K562 (cell line): ENCODE results near the gene PHF10. TPM values are rescaled to one million over a fixed set of nuclear protein-coding genes. Genes with fewer than 3 reads are reported as not detected.

Source experiments
- ARID4B ChIP-seq: sonication (generic); formaldehyde crosslinking; IDR thresholded peaks from 2 replicates; pipeline ENCODE4 v1.8.0; 2022; ENCODE audit warnings: mild to moderate bottlenecking, missing genetic modification reagents
- ELF1 ChIP-seq: fragments of 200-800 bp; sonication (Bioruptor generic); IDR thresholded peaks from 2 replicates; pipeline ENCODE4 v1.6.1; 2016; ENCODE audit warnings: missing genetic modification characterization, missing compliant biosample characterization
- PHB2 ChIP-seq: fragments of 450-650 bp; IDR thresholded peaks from 2 replicates; pipeline ENCODE4 v1.6.1; 2017; ENCODE audit warnings: low read depth
- POLR2G ChIP-seq: fragments of 200-400 bp; formaldehyde crosslinking; IDR thresholded peaks from 2 replicates; pipeline ENCODE4 v1.6.1; 2017; ENCODE audit warnings: low read depth, mild to moderate bottlenecking, antibody characterized with exemption, low read length, moderate library complexity
- SMARCE1 ChIP-seq: fragments of 450-650 bp; IDR thresholded peaks from 2 replicates; pipeline ENCODE4 v1.7.1; 2016; ENCODE audit warnings: mild to moderate bottlenecking
- SNAPC5 ChIP-seq: fragments of 250-450 bp; sonication (Bioruptor Pico); IDR thresholded peaks from 2 replicates; pipeline ENCODE4 v1.8.0; 2021; ENCODE audit warnings: moderate library complexity, mild to moderate bottlenecking, inconsistent platforms
- TAF7 ChIP-seq: fragments of 450-650 bp; IDR thresholded peaks from 2 replicates; pipeline ENCODE4 v1.6.1; 2016; ENCODE audit warnings: missing genetic modification characterization, missing compliant biosample characterization
- ZNF263 ChIP-seq: sonication (generic); formaldehyde crosslinking; IDR thresholded peaks from 2 replicates; pipeline ENCODE4 v1.8.0; 2022; ENCODE audit warnings: mild to moderate bottlenecking, missing genetic modification reagents, borderline replicate concordance
- ZNF347 ChIP-seq: fragments of 450-650 bp; formaldehyde crosslinking; IDR thresholded peaks from 2 replicates; pipeline ENCODE4 v1.4.0; 2020; ENCODE audit warnings: low read depth, mild to moderate bottlenecking, moderate library complexity
- polyA plus RNA-seq, 8 experiments: library from polyadenylated mRNA; depleted of rRNA in 4 of 8; stranded (reverse) in 5 of 8; unstranded in 3 of 8; fragments of >200 nt; fragmentation: Nextera tagmentation in 2 of 8; fragmentation: Illumina TruSeq in 1 of 8; extraction: Ambion mirVana in 2 of 8; extraction: Trizol in 1 of 8; gene quantifications; 2 replicates each; pipeline versions ENCODE4 v1.2.1 to v1.2.3, GENCODE V29; 2011 to 2014; ENCODE audit warnings: inconsistent platforms in 1 of 8, missing spikeins in 1 of 8
- total RNA-seq, 7 experiments: library from RNA; depleted of rRNA in 6 of 7; stranded (reverse); fragments of >200 nt in 6 of 7; fragmentation: Illumina TruSeq in 2 of 7; extraction: Trizol in 2 of 7; gene quantifications; 2 replicates each; pipeline versions ENCODE4 v1.2.1 to v1.2.3, GENCODE V29; 2011 to 2021; ENCODE audit warnings: low replicate concordance in 1 of 7

PHF10 gene
- total and polyA plus RNA-seq, 9 of the 15 experiments (the other 6 are each of a cell fraction or from before 2014, with no cell fraction given) = 23.9 to 88.9 (median 46.0) TPM

GRCh38 chr6:169678342-169678741, 46.0 kb downstream of the PHF10 start (continued):
- TF ChIP-seq ZNF263 (CRISPR knock-in tag) (no peak), ELF1 (tag) (no peak), ARID4B (CRISPR knock-in tag) (no peak), ZNF347 (CRISPR knock-in tag) (no peak), SNAPC5 (no peak), TAF7 (no peak), SMARCE1 (no peak), POLR2G (no peak), PHB2 (no peak)
